VCaP (cell line): Measurements from ENCODE around the gene ENC1.

ENCODE experiments used
- H3K27ac ChIP-seq: fragments of 450-650 bp; 2 replicates; pipeline ENCODE4 v1.5.1; 2017
- CTCF ChIP-seq: fragments of 450-650 bp; conservative IDR thresholded peaks from 2 replicates; pipeline ENCODE4 v1.5.1; 2017; ENCODE audit warnings: mild to moderate bottlenecking, moderate library complexity

The ENC1 gene

GRCh38 chr5:74641735-74642542 is 1.4 kb upstream of the ENC1 start:
- peak overlapping the region; percentile 96 for H3K27ac ChIP-seq
- TF ChIP-seq CTCF = peak; percentile 80

GRCh38 chr5:74640954-74641734 is 616 bp upstream of the ENC1 start:
- H3K27ac ChIP-seq = peak overlapping the region; percentile 96

GRCh38 chr5:74639807-74640449 is 600 bp downstream of the ENC1 start:
- H3K27ac ChIP-seq = peak overlapping the region; percentile 96
- TF ChIP-seq CTCF = no peak

More at GRCh38 chr5:74640954-74641734, 616 bp upstream of the ENC1 start:
- no peak for TF ChIP-seq CTCF

GRCh38 chr5:74638970-74639806 is 1.3 kb downstream of the ENC1 start:
- peak overlapping the region; percentile 96 for H3K27ac ChIP-seq
- TF ChIP-seq CTCF = no peak

GRCh38 chr5:74638544-74638969 is 2.0 kb downstream of the ENC1 start:
- peak overlapping the region; percentile 96 for H3K27ac ChIP-seq
- no peak for TF ChIP-seq CTCF

GRCh38 chr5:74636552-74636951 is 4.0 kb downstream of the ENC1 start:
- TF ChIP-seq CTCF = no peak
- H3K27ac ChIP-seq = peak overlapping the region; percentile 96
